H9 (cell line): ENCODE results near the gene PRRC2B. TPM values are rescaled to one million over a fixed set of nuclear protein-coding genes. Genes with fewer than 3 reads are reported as not detected.
A peak's percentile ranks its signal among the peaks of the same experiment; 100 is the strongest.

ENCODE experiments used
- DNase-seq: peaks from one replicate; pipeline ENCODE4 v3.0.0-alpha.2; 2017
- H2AFZ ChIP-seq: one replicate; pipeline ENCODE4 v1.6.1; 2013; ENCODE audit warnings: mild to moderate bottlenecking, low read length, control low read depth, moderate library complexity
- H2AK5ac ChIP-seq: 2 replicates; pipeline ENCODE4 v1.6.1; 2013; ENCODE audit warnings: low read length, control low read depth, mixed read lengths; ENCODE audit not compliant: insufficient read length
- H2BK120ac ChIP-seq: one replicate; pipeline ENCODE4 v1.6.1; 2013; ENCODE audit warnings: low read depth, mild to moderate bottlenecking, low read length, control low read depth, inconsistent platforms; ENCODE audit not compliant: poor library complexity, severe bottlenecking
- H2BK12ac ChIP-seq: 2 replicates; pipeline ENCODE4 v1.6.1; 2013; ENCODE audit warnings: low read length, control low read depth, mixed read lengths, low read depth; ENCODE audit not compliant: insufficient read length
- H2BK15ac ChIP-seq: 2 replicates; pipeline ENCODE4 v1.6.1; 2013; ENCODE audit warnings: low read depth, low read length, control low read depth
- H2BK20ac ChIP-seq: one replicate; pipeline ENCODE4 v1.6.1; 2013; ENCODE audit warnings: low read depth, mild to moderate bottlenecking, low read length, control low read depth, inconsistent platforms; ENCODE audit not compliant: poor library complexity, severe bottlenecking
- H2BK5ac ChIP-seq: 2 replicates; pipeline ENCODE4 v1.6.1; 2013; ENCODE audit warnings: low read length, control low read depth, mixed read lengths; ENCODE audit not compliant: insufficient read length
- H3K14ac ChIP-seq: 2 replicates; pipeline ENCODE4 v1.6.1; 2013; ENCODE audit warnings: low read length, control low read depth; ENCODE audit not compliant: insufficient read depth
- H3K18ac ChIP-seq: 2 replicates; pipeline ENCODE4 v1.6.1; 2013; ENCODE audit warnings: low read depth, mild to moderate bottlenecking, mixed read lengths, low read length, control low read depth; ENCODE audit not compliant: insufficient read length
- H3K23ac ChIP-seq: 2 replicates; pipeline ENCODE4 v1.6.1; 2013; ENCODE audit warnings: low read length, control low read depth, mixed read lengths, low read depth; ENCODE audit not compliant: insufficient read length
- H3K23me2 ChIP-seq: 2 replicates; pipeline ENCODE4 v1.6.1; 2013; ENCODE audit warnings: low read depth, mild to moderate bottlenecking, mixed read lengths, low read length, control low read depth; ENCODE audit not compliant: insufficient read length, poor library complexity, severe bottlenecking
- H3K27ac ChIP-seq: 2 replicates; pipeline ENCODE4 v1.5.1; 2013; ENCODE audit warnings: low read length, control low read depth, mixed read lengths, low read depth; ENCODE audit not compliant: insufficient read length
- H3K27me3 ChIP-seq: 2 replicates; pipeline ENCODE4 v1.6.1; 2013; ENCODE audit warnings: low read length, control low read depth, inconsistent platforms; ENCODE audit not compliant: insufficient read depth
- H3K4ac ChIP-seq: 2 replicates; pipeline ENCODE4 v1.6.1; 2013; ENCODE audit warnings: low read depth, mild to moderate bottlenecking, control low read depth, inconsistent platforms, low read length, moderate library complexity
- H3K4me1 ChIP-seq: 2 replicates; pipeline ENCODE4 v1.6.1; 2013; ENCODE audit warnings: low read length, control low read depth, inconsistent platforms; ENCODE audit not compliant: insufficient read depth
- H3K4me2 ChIP-seq: 2 replicates; pipeline ENCODE4 v1.6.1; 2013; ENCODE audit warnings: low read length, control low read depth, mixed read lengths; ENCODE audit not compliant: insufficient read length, insufficient read depth
- H3K56ac ChIP-seq: 2 replicates; pipeline ENCODE4 v1.6.1; 2013; ENCODE audit warnings: low read depth, mild to moderate bottlenecking, mixed read lengths, low read length, control low read depth; ENCODE audit not compliant: insufficient read length
- H3K79me1 ChIP-seq: 2 replicates; pipeline ENCODE4 v1.6.1; 2013; ENCODE audit warnings: low read depth, mild to moderate bottlenecking, moderate library complexity, low read length, control low read depth, inconsistent platforms; ENCODE audit not compliant: insufficient read depth, poor library complexity, severe bottlenecking
- H3K79me2 ChIP-seq: 2 replicates; pipeline ENCODE4 v1.6.1; 2013; ENCODE audit warnings: low read length, control low read depth, inconsistent platforms; ENCODE audit not compliant: insufficient read depth
- H3K9ac ChIP-seq: 2 replicates; pipeline ENCODE4 v1.6.1; 2013; ENCODE audit warnings: low read length, control low read depth, mixed read lengths; ENCODE audit not compliant: insufficient read length; ENCODE audit errors: extremely low read depth
- H3K9me3 ChIP-seq: one replicate; pipeline ENCODE4 v1.6.1; 2013; ENCODE audit warnings: low read depth, low read length, inconsistent platforms; ENCODE audit not compliant: control insufficient read depth
- H3T11ph ChIP-seq: one replicate; pipeline ENCODE4 v1.6.1; 2013; ENCODE audit warnings: mild to moderate bottlenecking, low read length, control low read depth, inconsistent platforms
- H4K20me1 ChIP-seq: one replicate; pipeline ENCODE4 v1.6.1; 2013; ENCODE audit not compliant: control insufficient read depth, insufficient read length, insufficient read depth
- H4K5ac ChIP-seq: 2 replicates; pipeline ENCODE4 v1.6.1; 2013; ENCODE audit warnings: low read depth, mild to moderate bottlenecking, mixed read lengths, low read length, control low read depth; ENCODE audit not compliant: insufficient read length
- H4K8ac ChIP-seq: replicated peaks from 2 replicates; pipeline ENCODE4 v1.6.1; 2013; ENCODE audit warnings: low read length, control low read depth, mixed read lengths, low read depth; ENCODE audit not compliant: insufficient read length
- H4K91ac ChIP-seq: 2 replicates; pipeline ENCODE4 v1.6.1; 2013; ENCODE audit warnings: low read depth, mild to moderate bottlenecking, moderate library complexity, mixed read lengths, low read length, control low read depth; ENCODE audit not compliant: insufficient read length
- H3K27ac Mint-ChIP-seq, 3 experiments: 2 replicates in 2 of 3; 3 replicates in 1 of 3; pipeline ENCODE4 v1.8.0; 2020 to 2021; ENCODE audit warnings: mixed read lengths in 3 of 3, mild to moderate bottlenecking in 1 of 3, moderate library complexity in 1 of 3
- H3K27me3 Mint-ChIP-seq: 2 replicates; pipeline ENCODE4 v1.8.0; 2021; ENCODE audit warnings: low read depth, mild to moderate bottlenecking, moderate library complexity, mixed read lengths
- H3K36me3 Mint-ChIP-seq, 3 experiments: 2 replicates in 2 of 3; 3 replicates in 1 of 3; pipeline ENCODE4 v1.8.0; 2020 to 2021; ENCODE audit warnings: low read depth in 3 of 3, mixed read lengths in 3 of 3; ENCODE audit not compliant: insufficient read depth in 1 of 3
- H3K4me1 Mint-ChIP-seq, 2 experiments: 2 replicates each; pipeline ENCODE4 v1.8.0; 2020; ENCODE audit warnings: mixed read lengths in 2 of 2
- H3K4me3 Mint-ChIP-seq, 2 experiments: 2 replicates in 1 of 2; 3 replicates in 1 of 2; pipeline ENCODE4 v1.8.0; 2020 to 2021; ENCODE audit warnings: mild to moderate bottlenecking in 2 of 2, mixed read lengths in 2 of 2, moderate library complexity in 1 of 2
- H3K9me3 Mint-ChIP-seq, 2 experiments: 2 replicates in 1 of 2; 3 replicates in 1 of 2; pipeline ENCODE4 v1.8.0; 2020; ENCODE audit warnings: mild to moderate bottlenecking in 2 of 2, mixed read lengths in 2 of 2, moderate library complexity in 1 of 2
- WGBS: extraction: QIAGEN DNeasy Blood & Tissue Kit; methylation state at CpG from one replicate; pipeline ENCODE4 v1.1.7; 2013; ENCODE audit warnings: missing lambda C conversion rate, low lambda C conversion rate, mixed read lengths; ENCODE audit not compliant: insufficient read length; ENCODE audit errors: extremely low coverage; 5-methylcytosine and 5-hydroxymethylcytosine counted together
- total RNA-seq: library from RNA; stranded (reverse); gene quantifications from 2 replicates; pipeline ENCODE4 v1.2.1, GENCODE V29; 2021
- TF ChIP-seq, protein P1 (sequence below): fragments of 200-600 bp; sonication (generic); conservative IDR thresholded peaks from 3 replicates; pipeline ENCODE4 v1.8.0; 2021; ENCODE audit warnings: antibody characterized with exemption, mild to moderate bottlenecking

The PRRC2B gene
- total RNA-seq, 1 experiment from 2014 or later = 251 TPM

DNA sequence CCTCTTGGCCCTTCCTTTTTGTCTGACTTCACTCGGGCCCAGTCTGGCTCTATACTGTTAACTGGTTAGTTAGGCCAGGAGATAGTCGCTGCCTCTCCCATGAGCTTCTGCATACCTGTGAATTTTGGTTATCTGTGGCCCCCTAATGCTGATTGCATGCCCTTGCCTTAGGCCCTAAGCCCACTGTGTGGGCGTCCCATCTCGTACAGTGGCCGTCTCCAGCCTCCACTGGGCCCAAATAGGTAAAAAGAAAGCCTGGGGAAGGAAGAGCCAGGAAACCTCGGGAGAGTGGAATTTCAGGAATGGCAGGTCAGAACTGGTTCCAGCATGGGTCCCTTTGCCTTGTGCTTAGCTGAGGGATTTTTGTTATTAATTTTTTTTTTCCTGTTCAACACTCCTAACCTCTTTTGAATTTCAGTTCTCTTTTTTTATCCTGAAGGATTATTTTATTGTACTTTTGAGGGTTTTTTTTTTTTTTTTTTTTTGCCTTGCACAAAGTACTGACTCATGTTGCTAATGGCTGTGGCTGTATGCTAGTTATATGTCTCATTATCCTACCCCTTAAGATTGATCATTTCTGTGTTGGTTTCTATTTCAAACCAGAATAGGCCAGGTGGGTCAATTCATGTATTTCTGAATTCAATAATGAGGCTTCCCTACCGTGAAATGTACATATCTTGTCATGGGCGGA is 3.4 kb downstream of the PRRC2B start:
- no peak overlapping the region for H3K56ac ChIP-seq
- no peak overlapping the region for H4K91ac ChIP-seq
- H3T11ph ChIP-seq = no peak overlapping the region
- TF ChIP-seq, protein P1, sequence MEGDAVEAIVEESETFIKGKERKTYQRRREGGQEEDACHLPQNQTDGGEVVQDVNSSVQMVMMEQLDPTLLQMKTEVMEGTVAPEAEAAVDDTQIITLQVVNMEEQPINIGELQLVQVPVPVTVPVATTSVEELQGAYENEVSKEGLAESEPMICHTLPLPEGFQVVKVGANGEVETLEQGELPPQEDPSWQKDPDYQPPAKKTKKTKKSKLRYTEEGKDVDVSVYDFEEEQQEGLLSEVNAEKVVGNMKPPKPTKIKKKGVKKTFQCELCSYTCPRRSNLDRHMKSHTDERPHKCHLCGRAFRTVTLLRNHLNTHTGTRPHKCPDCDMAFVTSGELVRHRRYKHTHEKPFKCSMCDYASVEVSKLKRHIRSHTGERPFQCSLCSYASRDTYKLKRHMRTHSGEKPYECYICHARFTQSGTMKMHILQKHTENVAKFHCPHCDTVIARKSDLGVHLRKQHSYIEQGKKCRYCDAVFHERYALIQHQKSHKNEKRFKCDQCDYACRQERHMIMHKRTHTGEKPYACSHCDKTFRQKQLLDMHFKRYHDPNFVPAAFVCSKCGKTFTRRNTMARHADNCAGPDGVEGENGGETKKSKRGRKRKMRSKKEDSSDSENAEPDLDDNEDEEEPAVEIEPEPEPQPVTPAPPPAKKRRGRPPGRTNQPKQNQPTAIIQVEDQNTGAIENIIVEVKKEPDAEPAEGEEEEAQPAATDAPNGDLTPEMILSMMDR = no peak
- H3K23me2 ChIP-seq = peaks cover 22% of the 10 kb centered on the region
- no peak overlapping the region for H2BK120ac ChIP-seq
- peaks cover 14 to 35% (median 32%) of the 10 kb centered on the region in 3 experiments for H3K36me3 Mint-ChIP-seq
- peaks cover 70% of the 10 kb centered on the region for H3K79me2 ChIP-seq
- H4K20me1 ChIP-seq = no peaks in the 10 kb centered on the region
- peak overlapping the region; percentile 61 for H3K4me2 ChIP-seq
- H3K4me1 Mint-ChIP-seq = peaks cover 60 to 78% of the 10 kb centered on the region in 2 experiments
- H2AK5ac ChIP-seq = no peak overlapping the region
- no peak overlapping the region for H2AFZ ChIP-seq
- H3K23ac ChIP-seq = no peak overlapping the region
- peak overlapping the region; percentile 95 to 100 (median 98) for H3K27ac Mint-ChIP-seq
- peak; percentile 60 for DNase-seq
- H2BK20ac ChIP-seq = no peak overlapping the region
- H4K5ac ChIP-seq = no peak overlapping the region
- no peak overlapping the region for H2BK15ac ChIP-seq
- H3K27ac ChIP-seq = peak overlapping the region; percentile 53
- peak overlapping the region; percentile 88 to 98 for H3K4me3 Mint-ChIP-seq
- H3K4ac ChIP-seq = no peak overlapping the region
- no peak overlapping the region for H3K18ac ChIP-seq
- WGBS = no CpG with 5 or more reads among the region's 8 CpGs
- no peaks in the 10 kb centered on the region for H3K27me3 Mint-ChIP-seq
- no peak overlapping the region for H4K8ac ChIP-seq
- H3K27me3 ChIP-seq = no peaks in the 10 kb centered on the region; the same call in 1 of the 2 replicates
- H3K79me1 ChIP-seq = no peaks in the 10 kb centered on the region
- H2BK12ac ChIP-seq = no peak overlapping the region
- H3K9me3 ChIP-seq = no peaks in the 10 kb centered on the region
- H3K14ac ChIP-seq = no peak overlapping the region
- peak overlapping the region; percentile 71 for H3K9ac ChIP-seq
- peaks cover 23% of the 10 kb centered on the region for H3K4me1 ChIP-seq
- no peak overlapping the region for H2BK5ac ChIP-seq
- H3K9me3 Mint-ChIP-seq = no peaks in the 10 kb centered on the region; a peak in 1 of 5 replicates
